Heart left ventricle (tissue), 16 donors: Measurements from ENCODE around the gene LITAF. TPM values are rescaled to one million over a fixed set of nuclear protein-coding genes. Genes with fewer than 3 reads are reported as not detected.

Source experiments
- ATAC-seq, 4 donors: fragments of 200-7000 bp; cut with Tn5 transposase; one replicate each; pipeline ENCODE4 v1.9.1; 2020 to 2022; ENCODE audit warnings: moderate library complexity in 4 of 4, mild to moderate bottlenecking in 3 of 4, moderate number of reproducible peaks in 1 of 4
- DNase-seq, 5 donors: peaks; one replicate each; pipeline ENCODE4 v3.0.0-alpha.2; 2020
- H3K27ac ChIP-seq, 12 donors: fragments of 200-600 bp; sonication (generic) in 4 of 12; one replicate each; pipeline versions ENCODE4 v1.5.0 to v1.8.0; 2016 to 2022; ENCODE audit warnings: mild to moderate bottlenecking in 2 of 12
- H3K27me3 ChIP-seq, 9 donors: fragments of 200-600 bp; sonication (generic) in 2 of 9; one replicate each; pipeline versions ENCODE4 v1.5.1 to v1.8.0; 2016 to 2022; ENCODE audit warnings: mild to moderate bottlenecking in 3 of 9
- H3K36me3 ChIP-seq, 9 donors: fragments of 200-600 bp; sonication (generic) in 2 of 9; one replicate each; pipeline versions ENCODE4 v1.5.0 to v1.8.0; 2018 to 2022; ENCODE audit warnings: mild to moderate bottlenecking in 2 of 9
- H3K4me1 ChIP-seq, 12 donors: fragments of 200-600 bp; sonication (generic) in 4 of 12; one replicate each; pipeline versions ENCODE4 v1.5.0 to v1.8.0; 2016 to 2022; ENCODE audit warnings: mild to moderate bottlenecking in 3 of 12
- H3K4me3 ChIP-seq, 12 donors: fragments of 200-600 bp; sonication (generic) in 4 of 12; one replicate each; pipeline versions ENCODE4 v1.5.0 to v1.8.0; 2017 to 2022; ENCODE audit warnings: mild to moderate bottlenecking in 9 of 12, moderate library complexity in 4 of 12
- H3K9me3 ChIP-seq, 12 donors: fragments of 200-600 bp; sonication (generic) in 4 of 12; one replicate each; pipeline versions ENCODE4 v1.5.0 to v1.8.0; 2016 to 2022; ENCODE audit warnings: mild to moderate bottlenecking in 1 of 12
- POLR2A ChIP-seq, 2 donors: fragments of 450-650 bp; IDR thresholded peaks; one replicate each; pipeline ENCODE4 v1.6.1; 2017; ENCODE audit warnings: antibody characterized with exemption in 2 of 2, mild to moderate bottlenecking in 2 of 2, moderate library complexity in 2 of 2
- WGBS, 4 donors: extraction: QIAGEN DNeasy Blood & Tissue Kit in 2 of 4; methylation state at CpG; one replicate each; pipeline versions ENCODE4 v1.1.5 to v1.1.7; 2013 to 2018; 5-methylcytosine and 5-hydroxymethylcytosine counted together
- intact Hi-C, 10 donors: fragments of 100-400 bp; cut with DNase I; formaldehyde crosslinking; loops; one replicate each; pipeline versions ENCODE4 v1.11.1 to v1.14.2; 2022
- polyA plus RNA-seq, 2 donors: library from polyadenylated mRNA; stranded (reverse); fragments of 200-250 nt; gene quantifications; one replicate each; pipeline ENCODE4 v1.2.3, GENCODE V29; 2013
- total RNA-seq, 9 donors: library from RNA; depleted of rRNA in 2 of 9; stranded (reverse); fragments of >200 nt in 2 of 9; fragmentation: NEBNext Ultra II Directional in 3 of 9; extraction: Animal tissue kit (Norgen Biotek cat#: 25700) in 3 of 9; gene quantifications; one replicate each; pipeline versions ENCODE4 v1.1.0 to v1.2.4, GENCODE V29; 2016 to 2023
- TF ChIP-seq, protein P1 (sequence below), 12 donors: fragments of 200-600 bp; sonication (generic) in 4 of 12; IDR thresholded peaks; one replicate each; pipeline versions ENCODE4 v1.5.0 to v1.8.0; 2018 to 2022; ENCODE audit warnings: antibody characterized with exemption in 12 of 12, mild to moderate bottlenecking in 5 of 12
- donor health status: ischemic (EF 13 %, LVEDD 7.1; RV severe dilation, severe dysfunction).
- donor health status: healthy with polysubstance abuse.
- donor health status: DM: no; HTN: yes; CAD: no.
- donor health status: DM: no; HTN: no; CAD: no.
- donor health status: ischemic (EF 25% LVEDD 6.9; RV normal size, moderate dysfunction).
- donor health status: ischemic (EF 25% LVEDD 5.7; RV mildly dilated, moderate dysfunction).
- donor health status: healthy.
- donor health status: DM: yes; HTN: yes; CAD: no.
- donor health status: ischemic (EF 35%, LVEDD 5.7; RV mildly dilated, moderate dysfunction).
- donor health status: nonischemic (EF 11% LVEDD 7.7; RV severe dilation, severe dysfunction).
- donor health status: DM: yes; HTN: yes; CAD: no.
- donor health status: PGD.
- donor health status: ischemic (EF 29% LVEDD 5.4; RV normal size, mild dysfunction).
- donor health status: nonischemic (EF 23%, LVEDD 6.1; RV moderate dilation, normal function).

LITAF gene
- total and polyA plus RNA-seq, 11 donors, result 12.2 to 133 (median 46.5) TPM

DNA sequence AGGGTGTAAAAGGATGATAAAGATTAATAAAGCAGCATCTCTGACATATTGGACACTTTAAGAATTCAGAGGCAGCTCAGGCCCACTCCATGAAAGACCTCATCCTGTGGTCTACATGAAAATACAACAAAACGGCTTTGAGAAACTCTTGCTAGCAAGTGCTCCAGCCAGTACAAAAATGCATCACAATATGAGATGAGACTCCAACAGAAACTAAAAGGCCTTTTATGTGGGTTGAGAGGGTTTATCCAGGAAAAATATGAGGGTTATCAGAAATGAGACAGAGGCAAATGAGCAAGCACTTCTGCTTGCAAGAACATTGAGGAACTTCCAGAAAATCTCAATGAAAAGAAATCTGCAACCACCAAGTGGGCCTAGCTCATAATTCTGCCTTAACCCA, 65.7 kb downstream of the LITAF start:
- peaks cover 0 to 4% (median 0%) of the 10 kb centered on the region in 9 donors for H3K27me3 ChIP-seq
- ATAC-seq (no peak), DNase-seq (no peak)
- intact Hi-C loops, result loop anchor here in 2 of 10 donors (10.0 kb wide), 2 partner anchors 124 to 294 kb away; no protein-coding TSS in a partner anchor
- H3K4me1 ChIP-seq, result no peaks in the 10 kb centered on the region
- H3K36me3 ChIP-seq, result no peaks in the 10 kb centered on the region
- no peak overlapping the region for H3K27ac ChIP-seq
- no peak overlapping the region for H3K4me3 ChIP-seq
- 87 to 96% (median 90%) methylated on average over 1 of the region's 1 CpG for WGBS, 4 donors
- TF ChIP-seq, protein P1, sequence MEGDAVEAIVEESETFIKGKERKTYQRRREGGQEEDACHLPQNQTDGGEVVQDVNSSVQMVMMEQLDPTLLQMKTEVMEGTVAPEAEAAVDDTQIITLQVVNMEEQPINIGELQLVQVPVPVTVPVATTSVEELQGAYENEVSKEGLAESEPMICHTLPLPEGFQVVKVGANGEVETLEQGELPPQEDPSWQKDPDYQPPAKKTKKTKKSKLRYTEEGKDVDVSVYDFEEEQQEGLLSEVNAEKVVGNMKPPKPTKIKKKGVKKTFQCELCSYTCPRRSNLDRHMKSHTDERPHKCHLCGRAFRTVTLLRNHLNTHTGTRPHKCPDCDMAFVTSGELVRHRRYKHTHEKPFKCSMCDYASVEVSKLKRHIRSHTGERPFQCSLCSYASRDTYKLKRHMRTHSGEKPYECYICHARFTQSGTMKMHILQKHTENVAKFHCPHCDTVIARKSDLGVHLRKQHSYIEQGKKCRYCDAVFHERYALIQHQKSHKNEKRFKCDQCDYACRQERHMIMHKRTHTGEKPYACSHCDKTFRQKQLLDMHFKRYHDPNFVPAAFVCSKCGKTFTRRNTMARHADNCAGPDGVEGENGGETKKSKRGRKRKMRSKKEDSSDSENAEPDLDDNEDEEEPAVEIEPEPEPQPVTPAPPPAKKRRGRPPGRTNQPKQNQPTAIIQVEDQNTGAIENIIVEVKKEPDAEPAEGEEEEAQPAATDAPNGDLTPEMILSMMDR (IDR thresholded peaks at IDR 0.05), result no peak
- TF ChIP-seq POLR2A (IDR thresholded peaks at IDR 0.05), result no peak
- peaks cover 0 to 12% (median 0%) of the 10 kb centered on the region in 12 donors for H3K9me3 ChIP-seq

DNA sequence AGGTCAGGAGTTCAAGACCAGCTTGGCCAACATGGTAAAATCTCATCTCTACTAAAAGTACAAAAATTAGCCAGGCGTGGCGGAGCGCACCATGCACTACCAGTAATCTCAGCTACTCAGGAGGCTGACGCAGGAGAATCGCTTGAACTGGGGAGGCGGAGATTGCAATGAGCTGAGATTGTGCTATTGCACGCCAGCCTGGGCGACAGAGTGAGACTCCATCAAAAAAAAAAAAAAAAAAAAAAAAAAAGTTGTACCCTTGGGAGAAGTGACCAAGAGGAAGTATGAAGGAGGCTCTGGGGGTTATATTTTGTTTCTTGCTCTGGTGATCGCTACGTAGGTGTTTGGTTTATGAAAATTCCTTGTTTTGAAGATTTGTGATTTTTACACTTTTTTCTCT, 66.3 kb downstream of the LITAF start:
- intact Hi-C loops, result loop anchor here in 2 of 10 donors (10.0 kb wide), 2 partner anchors 124 to 294 kb away; no protein-coding TSS in a partner anchor
- no peaks in the 10 kb centered on the region for H3K36me3 ChIP-seq
- TF ChIP-seq, protein P1 (IDR thresholded peaks at IDR 0.05), result no peak
- TF ChIP-seq POLR2A (IDR thresholded peaks at IDR 0.05), result no peak
- no peak overlapping the region for H3K4me3 ChIP-seq
- no peak overlapping the region for H3K27ac ChIP-seq
- WGBS, 4 donors, result 96 to 97% (median 96%) methylated on average over 10 of the region's 10 CpGs
- H3K27me3 ChIP-seq, result no peaks in the 10 kb centered on the region
- no peak for ATAC-seq
- peaks cover 0 to 12% (median 0%) of the 10 kb centered on the region in 12 donors for H3K9me3 ChIP-seq
- H3K4me1 ChIP-seq, result no peaks in the 10 kb centered on the region
- no peak for DNase-seq

DNA sequence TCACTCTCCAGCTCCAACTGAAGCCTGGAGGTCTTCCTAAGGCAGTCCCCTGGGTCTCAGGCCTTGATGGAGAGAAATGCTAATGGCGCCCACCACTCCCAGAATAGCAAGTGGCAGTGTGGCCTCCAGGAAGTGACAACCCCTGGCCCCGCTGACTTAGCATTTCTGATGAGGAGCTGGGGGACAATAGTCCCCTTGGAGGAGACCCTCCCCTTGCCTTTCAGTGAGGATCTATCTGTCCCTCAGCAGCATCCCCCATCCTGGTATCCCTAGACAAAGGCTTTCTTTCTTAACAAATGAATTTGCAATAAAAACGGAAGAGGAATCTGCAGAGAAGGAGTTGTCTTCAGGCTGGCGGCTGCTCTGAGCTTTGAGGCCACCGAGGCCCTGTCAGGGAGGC, 68.8 kb downstream of the LITAF start:
- Histone ChIP-seq H3K4me3 (no peak overlapping the region), H3K9me3 (peaks cover 0 to 12% (median 0%) of the 10 kb centered on the region in 12 donors), H3K36me3 (no peaks in the 10 kb centered on the region), H3K27me3 (no peaks in the 10 kb centered on the region), H3K27ac (no peak overlapping the region), H3K4me1 (no peaks in the 10 kb centered on the region)
- intact Hi-C loops, result no loop called here
- WGBS, 4 donors, result 79 to 82% (median 80%) methylated on average over 5 of the region's 5 CpGs
- DNase-seq (no peak), ATAC-seq (no peak)
- no peak for TF ChIP-seq POLR2A (IDR thresholded peaks at IDR 0.05)
- TF ChIP-seq, protein P1 (IDR thresholded peaks at IDR 0.05), result no peak

DNA sequence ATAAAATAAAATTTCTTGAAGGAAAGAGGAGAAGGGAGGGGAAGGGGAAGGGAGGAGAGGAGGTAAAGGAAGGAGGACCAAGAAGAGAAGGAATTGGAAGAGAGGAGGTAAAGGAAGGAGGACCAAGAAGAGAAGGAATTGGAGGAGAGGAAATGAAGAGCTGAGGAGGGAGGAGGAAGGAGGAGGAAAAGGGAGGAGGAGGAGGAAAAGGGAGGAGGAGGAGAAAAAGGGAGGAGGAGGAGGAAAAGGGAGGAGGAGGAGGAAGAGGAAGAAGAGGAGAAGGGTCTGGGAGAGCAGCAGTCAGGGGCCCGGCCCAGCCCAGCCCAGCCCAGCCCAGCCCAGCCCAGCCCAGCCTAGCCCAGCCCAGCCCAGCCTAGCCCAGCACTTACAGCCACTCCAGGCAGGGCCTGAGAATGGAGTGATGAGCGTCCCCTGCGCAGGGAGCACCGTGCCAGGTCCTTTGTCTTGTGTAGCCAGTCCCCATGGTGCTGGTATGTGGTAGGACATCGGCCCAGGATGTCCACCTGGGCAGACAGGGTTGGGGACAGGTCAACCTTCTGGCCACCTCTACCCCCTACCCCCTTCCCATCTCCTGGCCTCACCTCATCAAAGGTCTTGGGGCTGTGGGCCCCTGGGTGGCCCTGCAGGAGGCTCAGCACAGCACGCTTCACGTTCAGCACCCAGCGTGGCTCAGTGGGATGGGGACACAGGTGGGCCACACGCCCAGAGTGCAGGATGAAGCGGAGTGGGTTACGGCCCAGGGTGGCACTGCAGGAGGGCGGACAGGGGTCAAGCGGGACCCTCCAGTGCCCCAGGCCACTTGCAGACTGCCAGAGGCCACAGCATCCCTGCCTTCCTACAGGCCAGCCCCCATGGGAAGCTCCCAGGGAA, 70.9 kb downstream of the LITAF start:
- no peak for TF ChIP-seq POLR2A (IDR thresholded peaks at IDR 0.05)
- TF ChIP-seq, protein P1 (IDR thresholded peaks at IDR 0.05), result no peak
- no peak overlapping the region for H3K4me3 ChIP-seq
- DNase-seq (no peak), ATAC-seq (peak in 1 of 4 donors; percentile 39)
- 75 to 84% (median 80%) methylated on average over 8 to 13 of the region's 13 CpGs for WGBS, 4 donors
- H3K9me3 ChIP-seq, result peaks cover 0 to 3% (median 0%) of the 10 kb centered on the region in 12 donors
- H3K36me3 ChIP-seq, result no peaks in the 10 kb centered on the region
- intact Hi-C loops, result no loop called here
- H3K4me1 ChIP-seq, result no peaks in the 10 kb centered on the region
- H3K27ac ChIP-seq, result no peak overlapping the region
- no peaks in the 10 kb centered on the region for H3K27me3 ChIP-seq
